D721Med (cell line): ENCODE measurements around the gene PDE4B.

Source experiments
- DNase-seq: peaks from one replicate; pipeline ENCODE4 v3.0.0; 2011; ENCODE audit warnings: low spot score; ENCODE audit not compliant: insufficient read length
- FAIRE-seq: peaks from 2 replicates; lab custom pipeline; 2011; peaks lifted over from hg19 to GRCh38; lab: Jason Lieb, UNC
- CTCF ChIP-seq: IDR thresholded peaks from 2 replicates; pipeline ENCODE4 v1.5.1; 2012; ENCODE audit warnings: mild to moderate bottlenecking, control low read depth; ENCODE audit not compliant: insufficient read depth; ENCODE audit errors: missing control alignments

Gene PDE4B

DNA sequence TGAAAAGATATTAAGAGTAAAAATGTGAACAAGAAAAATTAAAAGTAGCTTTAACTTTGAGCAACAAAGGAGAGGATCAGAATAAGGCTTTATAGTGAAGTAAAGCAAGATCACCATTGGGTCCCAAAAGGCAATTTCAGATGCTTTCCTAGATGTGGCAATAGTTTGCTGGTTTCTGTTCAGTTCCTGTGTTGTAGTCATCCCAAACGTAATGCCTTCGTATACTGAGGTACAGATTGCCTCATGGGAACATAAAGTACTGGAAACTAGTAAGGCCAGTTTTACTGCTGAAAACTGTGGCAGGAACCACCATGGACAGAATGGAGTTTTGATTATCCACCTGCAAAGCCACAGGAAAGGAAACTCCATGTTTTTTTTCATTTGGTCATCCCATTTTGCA, 457.8 kb downstream of the PDE4B start:
- DNase-seq: no peak
- no peak for TF ChIP-seq CTCF
- FAIRE-seq: no peak

DNA sequence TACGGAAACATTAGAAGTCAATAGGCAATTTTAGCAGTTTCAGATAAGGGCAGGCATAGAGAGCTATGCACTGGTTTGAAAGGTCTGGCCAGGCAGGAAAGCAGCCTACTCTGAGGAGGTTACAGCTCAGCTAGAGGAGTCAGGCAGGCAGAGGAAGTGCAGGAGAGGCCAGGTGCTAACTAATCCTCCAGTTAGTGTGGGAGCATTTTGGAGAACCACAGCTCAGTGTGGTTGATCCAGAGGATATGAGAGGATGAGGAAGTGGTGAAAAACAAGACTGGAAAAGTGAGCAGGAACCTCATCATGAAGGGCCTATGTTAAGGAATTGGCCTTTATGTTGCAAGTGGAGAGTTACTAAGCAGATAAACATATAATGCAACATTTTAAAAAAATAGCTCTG, 458.9 kb downstream of the PDE4B start:
- DNase-seq (no peak), FAIRE-seq (no peak)
- TF ChIP-seq CTCF: no peak

DNA sequence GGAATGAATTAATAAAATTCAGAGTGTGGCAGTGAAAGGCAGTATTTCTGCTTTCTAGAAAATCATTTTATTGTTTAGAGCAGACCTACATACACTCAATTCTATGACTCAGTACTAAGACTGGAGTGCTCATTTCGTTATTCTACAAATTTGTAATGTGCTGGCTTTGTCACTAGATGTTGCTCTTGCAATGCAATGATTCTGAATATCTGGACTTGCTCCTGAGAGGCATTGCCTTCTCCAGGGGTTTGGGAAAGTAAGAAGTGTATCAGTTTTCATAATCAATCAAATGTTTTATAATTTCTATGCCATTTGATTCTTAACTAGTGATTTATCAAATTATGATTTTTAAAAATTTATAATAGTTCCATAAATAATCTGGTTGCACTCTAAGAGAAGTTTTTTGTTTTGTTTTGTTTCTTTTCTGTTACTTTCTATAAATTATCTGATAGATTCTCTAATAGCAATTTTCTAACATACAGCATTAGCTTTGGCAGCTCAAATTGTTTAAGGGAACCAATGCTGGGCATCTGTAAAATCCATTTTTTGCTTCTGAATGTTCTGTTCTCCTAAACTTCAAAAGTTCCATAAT, 460.7 kb downstream of the PDE4B start:
- FAIRE-seq (peak; percentile 97), DNase-seq (peak; percentile 24)
- peak; percentile 89 for TF ChIP-seq CTCF

DNA sequence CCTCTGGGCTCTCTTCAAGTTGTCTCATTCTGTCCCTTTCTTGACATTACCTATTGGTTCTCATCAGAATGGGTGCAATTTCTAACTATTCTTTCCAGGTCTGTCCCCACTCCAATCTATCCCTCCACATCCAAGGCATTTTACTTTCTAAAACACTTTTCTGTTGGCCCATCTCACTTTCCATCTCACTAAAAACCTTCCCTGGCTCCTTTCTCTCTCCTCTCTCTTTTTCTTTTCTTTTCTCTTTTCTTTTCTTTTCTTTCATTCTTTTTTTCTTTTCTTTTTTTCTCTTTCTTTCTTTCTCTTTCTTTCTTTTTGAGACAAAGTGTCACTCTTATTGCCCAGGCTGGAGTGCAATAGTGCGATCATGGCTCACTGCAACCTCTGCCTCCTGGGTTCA, 462.1 kb downstream of the PDE4B start:
- no peak for DNase-seq
- TF ChIP-seq CTCF: no peak
- FAIRE-seq: no peak

DNA sequence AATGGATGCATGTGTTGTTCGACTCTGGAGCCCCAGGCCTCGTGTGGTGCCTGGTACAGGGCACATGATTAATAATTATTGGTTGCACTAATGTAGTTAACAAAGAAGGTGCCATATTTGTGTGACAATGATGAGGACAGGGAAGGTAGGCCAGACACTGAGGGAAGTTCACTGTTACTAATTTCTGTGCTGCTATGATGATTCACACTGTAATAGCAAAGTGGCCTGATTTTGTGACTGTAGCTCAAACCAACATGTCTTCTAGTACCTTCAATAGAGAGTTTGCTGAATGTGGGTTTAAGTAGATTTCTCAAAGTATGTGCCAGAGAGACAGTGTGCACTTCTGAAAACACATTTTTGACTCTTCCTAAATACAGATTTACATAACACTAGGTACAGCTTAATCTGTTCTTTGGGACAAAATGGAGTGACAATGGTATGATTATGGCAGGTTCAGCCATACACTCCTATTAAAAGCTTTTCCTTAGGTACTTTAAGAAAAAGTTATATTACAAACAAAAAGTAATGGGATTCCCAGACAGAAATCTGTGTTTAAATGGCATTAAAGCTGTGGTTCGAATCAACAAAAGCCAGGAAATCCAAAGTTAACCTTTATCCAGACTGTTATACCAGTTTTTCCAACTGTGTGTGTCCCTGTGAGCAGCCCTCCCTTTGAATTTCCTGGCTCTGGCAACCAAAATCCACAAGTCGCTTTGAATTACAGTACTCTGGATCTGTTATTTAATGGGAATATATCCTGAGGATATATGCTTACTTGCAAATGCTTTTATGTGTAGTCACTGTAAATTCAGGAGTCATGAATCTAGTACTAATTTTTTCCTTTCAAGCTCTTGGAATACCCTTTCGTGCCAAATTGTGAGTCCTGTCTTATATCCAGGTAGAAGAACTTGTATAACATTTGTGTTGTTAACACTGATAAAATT, 464.2 kb downstream of the PDE4B start:
- FAIRE-seq: peak; percentile 11
- no peak for TF ChIP-seq CTCF
- DNase-seq: no peak

DNA sequence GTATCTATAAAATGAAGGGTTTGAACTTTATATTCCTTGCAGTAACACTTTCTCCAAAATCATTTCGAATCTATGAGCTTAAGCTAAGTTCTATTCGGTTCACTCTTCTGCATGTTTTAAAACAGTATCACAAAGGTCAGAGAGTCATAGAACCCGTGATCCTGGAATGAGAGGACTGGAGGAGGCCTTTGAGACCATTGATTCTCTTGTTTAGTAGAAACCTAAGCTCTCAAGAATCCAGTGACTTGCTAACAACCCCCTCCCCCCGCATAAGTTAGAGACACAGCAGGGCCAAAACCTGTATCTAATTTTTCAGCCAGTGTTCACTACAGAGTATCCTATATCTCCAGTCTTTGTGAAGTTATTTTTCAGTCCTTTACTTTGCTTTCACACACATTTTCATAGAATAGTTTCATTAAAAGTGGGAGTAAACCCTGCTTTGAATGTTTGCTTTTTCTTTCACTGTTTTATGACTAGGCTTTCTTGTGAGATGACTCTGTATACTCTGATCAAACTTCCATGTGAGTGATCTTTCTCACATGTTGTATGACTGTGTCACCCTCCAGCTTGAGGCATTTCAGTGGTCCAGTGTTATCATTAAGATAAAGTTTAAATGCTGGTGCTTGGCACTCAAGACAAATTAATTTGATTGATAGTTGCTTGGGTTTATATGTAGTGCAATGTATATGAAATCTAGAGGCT, 465.9 kb downstream of the PDE4B start:
- FAIRE-seq (no peak), DNase-seq (no peak)
- no peak for TF ChIP-seq CTCF
